ENCODE results near the gene LRP5. TPM values are rescaled to one million over a fixed set of nuclear protein-coding genes. Genes with fewer than 3 reads are reported as not detected.
A peak's percentile ranks its signal among the peaks of the same experiment; 100 is the strongest.

Gene LRP5
- polyA plus RNA-seq, 4 donors: 39.7 to 122 (median 78.4) TPM

DNA sequence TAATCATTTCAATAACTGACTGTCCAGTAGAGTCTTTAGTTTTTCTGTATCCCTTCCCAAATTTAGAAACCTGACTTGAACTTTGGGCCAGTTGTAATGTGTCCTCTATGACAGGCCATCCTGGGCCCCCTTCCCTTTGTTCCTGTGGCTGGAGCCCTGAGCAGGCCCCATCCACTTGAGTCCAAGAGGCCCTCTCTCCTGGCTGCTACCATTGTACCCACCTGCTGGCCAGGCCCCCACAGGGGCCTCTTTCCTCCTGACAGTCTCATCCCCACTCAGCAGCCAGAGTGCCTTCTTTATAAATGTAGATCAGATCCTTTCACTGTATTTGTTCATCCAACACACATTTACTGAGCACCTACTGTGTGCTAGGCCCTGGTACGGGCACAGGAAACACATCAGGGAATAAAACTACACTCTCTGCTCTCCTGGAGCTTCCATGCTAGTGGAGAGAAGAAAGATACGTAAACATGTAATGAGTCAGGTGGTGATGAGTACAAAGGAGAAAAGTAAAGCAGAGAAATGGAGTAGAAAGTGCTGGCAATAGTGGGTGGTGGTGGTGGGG is 2.7 kb upstream of the LRP5 start:
- Histone ChIP-seq H3K36me3 (ENCODE audit: control insufficient read depth in 3 of 3, insufficient read depth in 2 of 3, low read depth in 1 of 3, low read length in 3 of 3) (no peaks in the 10 kb centered on the region), H3K9me3 (ENCODE audit: control insufficient read depth in 2 of 2, insufficient read depth in 1 of 2, low read depth in 1 of 2, low read length in 1 of 2) (no peaks in the 10 kb centered on the region), H3K27me3 (ENCODE audit: control insufficient read depth in 3 of 3, insufficient read depth in 3 of 3, low read length in 3 of 3) (no peaks in the 10 kb centered on the region), H3K4me1 (ENCODE audit: control insufficient read depth in 3 of 3, insufficient read depth in 2 of 3, low read depth in 1 of 3, low read length in 2 of 3) (peaks cover 0 to 16% (median 0%) of the 10 kb centered on the region in 3 donors), H3K27ac (ENCODE audit: low read depth in 1 of 3, low read length in 2 of 3) (peak overlapping the region in 2 of 3 donors; percentile 6 to 65), H3K4me3 (ENCODE audit: low read depth in 1 of 3, low read length in 3 of 3) (no peak overlapping the region)
- FAIRE-seq (no peak), DNase-seq (peak in 1 of 2 donors; percentile 63)
- 78 to 88% (median 85%) methylated on average over 2 of the region's 2 CpGs for WGBS, 3 donors

DNA sequence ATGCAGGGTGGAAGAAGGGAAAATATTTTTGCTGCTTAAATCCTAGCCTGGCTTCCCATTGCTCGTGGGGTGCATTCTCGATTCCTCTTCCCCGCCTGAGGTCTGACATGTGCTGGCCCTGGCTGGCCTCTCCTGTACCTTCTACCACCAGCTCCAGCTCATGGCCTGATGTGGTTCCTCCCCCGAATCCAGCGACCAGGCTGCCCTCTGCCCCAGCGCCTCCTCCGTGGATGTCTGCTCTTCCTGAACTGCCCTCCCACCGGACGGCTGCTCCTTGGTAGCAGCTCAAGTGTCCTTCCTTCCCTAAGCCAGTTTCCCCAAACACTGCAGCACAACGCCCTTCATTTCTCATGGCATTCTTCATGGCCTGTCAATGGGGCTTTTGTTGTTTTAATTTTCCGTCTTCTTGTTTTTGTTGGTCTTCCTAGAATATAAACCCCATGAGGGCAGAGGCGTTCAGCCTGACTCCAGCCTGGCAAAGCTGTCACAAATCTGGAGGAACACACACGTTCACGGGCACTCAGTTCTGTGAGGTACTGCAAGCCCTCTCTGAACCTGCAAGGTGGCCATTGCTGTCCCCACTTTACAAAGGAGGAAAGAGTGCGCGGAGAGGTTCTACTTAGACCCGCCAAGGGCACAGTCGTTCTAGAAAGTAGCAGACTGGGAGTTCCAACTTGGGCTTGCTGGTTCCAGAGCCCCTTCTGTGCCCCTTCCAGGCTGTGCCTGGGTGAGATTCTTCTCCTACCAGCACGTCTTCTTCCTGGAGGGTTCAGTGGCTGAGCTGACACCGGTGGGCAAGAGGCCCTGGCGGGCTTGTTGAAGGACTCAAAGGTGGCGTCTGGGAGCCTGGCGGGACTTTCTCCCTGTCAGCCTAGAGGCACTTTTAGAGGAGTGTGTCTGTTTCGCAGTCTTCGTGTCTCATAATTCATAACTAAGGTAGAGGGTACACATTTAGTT is 953 bp upstream of the LRP5 start:
- Histone ChIP-seq H3K4me3 (ENCODE audit: low read depth in 1 of 3, low read length in 3 of 3) (peak overlapping the region in 2 of 3 donors; percentile 34 to 92), H3K36me3 (ENCODE audit: control insufficient read depth in 3 of 3, insufficient read depth in 2 of 3, low read depth in 1 of 3, low read length in 3 of 3) (peaks cover 0 to 4% (median 0%) of the 10 kb centered on the region in 3 donors), H3K4me1 (ENCODE audit: control insufficient read depth in 3 of 3, insufficient read depth in 2 of 3, low read depth in 1 of 3, low read length in 2 of 3) (peaks cover 0 to 30% (median 0%) of the 10 kb centered on the region in 3 donors), H3K9me3 (ENCODE audit: control insufficient read depth in 2 of 2, insufficient read depth in 1 of 2, low read depth in 1 of 2, low read length in 1 of 2) (no peaks in the 10 kb centered on the region), H3K27ac (ENCODE audit: low read depth in 1 of 3, low read length in 2 of 3) (peak overlapping the region; percentile 58 to 80 (median 59)), H3K27me3 (ENCODE audit: control insufficient read depth in 3 of 3, insufficient read depth in 3 of 3, low read length in 3 of 3) (no peaks in the 10 kb centered on the region)
- DNase-seq (no peak), FAIRE-seq (no peak)
- 80 to 87% (median 84%) methylated on average over 25 of the region's 25 CpGs for WGBS, 3 donors

DNA sequence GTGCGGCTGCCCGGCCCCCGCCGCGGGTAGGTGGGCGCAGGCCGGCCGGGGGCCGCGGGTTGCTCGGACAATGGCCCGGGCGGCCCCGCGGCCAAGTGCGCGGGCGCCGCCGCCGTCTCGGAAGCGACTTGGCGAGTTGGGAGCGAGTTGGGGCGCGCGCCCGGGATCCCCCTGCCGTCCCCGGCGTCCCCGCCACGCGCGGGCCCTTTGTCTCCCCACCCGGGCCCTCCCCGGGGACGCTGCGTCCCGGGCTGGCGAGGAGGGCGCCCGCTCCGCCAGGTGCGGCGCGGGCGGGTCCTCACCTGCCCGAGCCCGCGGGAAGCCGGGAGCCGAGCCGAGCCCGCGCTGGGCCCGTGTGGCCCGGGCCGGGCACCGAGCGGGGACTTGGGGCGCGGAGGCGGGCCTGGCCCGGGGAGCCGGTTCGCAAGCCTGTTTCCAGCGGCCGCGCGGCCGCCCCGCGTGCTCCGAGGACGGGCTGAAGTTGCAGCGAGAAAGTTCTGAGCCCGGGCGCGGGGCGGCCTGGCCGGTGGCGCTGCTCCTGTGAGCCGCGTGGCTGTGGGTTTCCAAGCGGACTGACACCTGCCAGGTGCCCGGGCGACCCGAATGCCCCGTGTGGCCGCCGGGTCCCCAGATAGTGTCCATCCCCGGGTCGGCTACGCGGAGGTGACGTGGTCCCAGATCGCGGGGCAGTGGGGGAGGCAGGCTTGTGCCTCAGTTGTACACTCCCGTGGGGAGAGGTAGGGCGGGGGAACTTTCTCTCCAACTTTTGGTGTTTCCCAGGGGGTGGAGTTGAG is 586 bp downstream of the LRP5 start:
- H3K36me3 ChIP-seq (ENCODE audit: control insufficient read depth in 3 of 3, insufficient read depth in 2 of 3, low read depth in 1 of 3, low read length in 3 of 3): peaks cover 0 to 17% (median 0%) of the 10 kb centered on the region in 3 donors
- peak overlapping the region; percentile 59 to 92 (median 78) for H3K4me3 ChIP-seq (ENCODE audit: low read depth in 1 of 3, low read length in 3 of 3)
- FAIRE-seq: no peak
- peak overlapping the region; percentile 92 to 96 (median 92) for H3K27ac ChIP-seq (ENCODE audit: low read depth in 1 of 3, low read length in 2 of 3)
- no peaks in the 10 kb centered on the region for H3K27me3 ChIP-seq (ENCODE audit: control insufficient read depth in 3 of 3, insufficient read depth in 3 of 3, low read length in 3 of 3)
- H3K9me3 ChIP-seq (ENCODE audit: control insufficient read depth in 2 of 2, insufficient read depth in 1 of 2, low read depth in 1 of 2, low read length in 1 of 2): no peaks in the 10 kb centered on the region
- peak in 1 of 2 donors; percentile 56 for DNase-seq
- WGBS, 3 donors: 1 to 2% (median 1%) methylated on average over 56 to 102 of the region's 102 CpGs
- peaks cover 0 to 41% (median 3%) of the 10 kb centered on the region in 3 donors for H3K4me1 ChIP-seq (ENCODE audit: control insufficient read depth in 3 of 3, insufficient read depth in 2 of 3, low read depth in 1 of 3, low read length in 2 of 3)

DNA sequence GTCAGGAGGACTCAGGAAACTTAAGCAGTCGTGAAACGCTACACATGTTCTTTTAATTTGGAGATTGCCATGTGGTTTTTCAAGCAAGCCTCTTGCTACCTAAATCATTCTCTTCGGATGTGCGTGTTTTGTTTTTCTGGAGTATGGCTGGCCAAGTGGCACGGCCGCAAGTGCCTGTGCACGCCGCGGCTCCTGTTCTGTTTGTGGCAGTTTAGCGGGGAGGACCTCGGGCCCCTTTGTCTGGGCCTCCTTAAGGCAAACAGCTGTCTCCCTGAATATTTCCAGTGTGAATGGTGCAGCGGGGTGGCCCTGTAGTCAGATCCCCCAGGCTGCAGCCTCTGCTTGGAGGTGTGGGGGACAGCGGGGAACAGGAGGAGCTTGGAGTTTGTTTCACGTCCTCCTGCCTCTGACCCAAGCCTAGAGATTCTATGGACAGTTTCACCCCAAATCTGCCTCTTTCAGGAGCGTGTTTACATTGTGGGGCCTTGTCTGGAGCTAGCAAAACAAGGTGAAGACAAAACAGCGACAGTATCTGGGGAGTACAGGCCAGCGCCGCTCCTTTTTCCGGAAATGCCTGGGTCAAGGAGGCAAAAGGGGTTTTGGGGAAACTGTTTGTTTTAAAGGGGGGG is 1.3 kb downstream of the LRP5 start:
- H3K9me3 ChIP-seq (ENCODE audit: control insufficient read depth in 2 of 2, insufficient read depth in 1 of 2, low read depth in 1 of 2, low read length in 1 of 2): no peaks in the 10 kb centered on the region
- H3K4me1 ChIP-seq (ENCODE audit: control insufficient read depth in 3 of 3, insufficient read depth in 2 of 3, low read depth in 1 of 3, low read length in 2 of 3): peaks cover 0 to 41% (median 3%) of the 10 kb centered on the region in 3 donors
- no peaks in the 10 kb centered on the region for H3K27me3 ChIP-seq (ENCODE audit: control insufficient read depth in 3 of 3, insufficient read depth in 3 of 3, low read length in 3 of 3)
- DNase-seq: peak; percentile 35 to 63
- FAIRE-seq: no peak
- H3K4me3 ChIP-seq (ENCODE audit: low read depth in 1 of 3, low read length in 3 of 3): peak overlapping the region; percentile 59 to 92 (median 78)
- peaks cover 0 to 19% (median 0%) of the 10 kb centered on the region in 3 donors for H3K36me3 ChIP-seq (ENCODE audit: control insufficient read depth in 3 of 3, insufficient read depth in 2 of 3, low read depth in 1 of 3, low read length in 3 of 3)
- WGBS, 3 donors: 14 to 20% (median 15%) methylated on average over 19 of the region's 19 CpGs
- H3K27ac ChIP-seq (ENCODE audit: low read depth in 1 of 3, low read length in 2 of 3): peak overlapping the region; percentile 92 to 96 (median 92)

DNA sequence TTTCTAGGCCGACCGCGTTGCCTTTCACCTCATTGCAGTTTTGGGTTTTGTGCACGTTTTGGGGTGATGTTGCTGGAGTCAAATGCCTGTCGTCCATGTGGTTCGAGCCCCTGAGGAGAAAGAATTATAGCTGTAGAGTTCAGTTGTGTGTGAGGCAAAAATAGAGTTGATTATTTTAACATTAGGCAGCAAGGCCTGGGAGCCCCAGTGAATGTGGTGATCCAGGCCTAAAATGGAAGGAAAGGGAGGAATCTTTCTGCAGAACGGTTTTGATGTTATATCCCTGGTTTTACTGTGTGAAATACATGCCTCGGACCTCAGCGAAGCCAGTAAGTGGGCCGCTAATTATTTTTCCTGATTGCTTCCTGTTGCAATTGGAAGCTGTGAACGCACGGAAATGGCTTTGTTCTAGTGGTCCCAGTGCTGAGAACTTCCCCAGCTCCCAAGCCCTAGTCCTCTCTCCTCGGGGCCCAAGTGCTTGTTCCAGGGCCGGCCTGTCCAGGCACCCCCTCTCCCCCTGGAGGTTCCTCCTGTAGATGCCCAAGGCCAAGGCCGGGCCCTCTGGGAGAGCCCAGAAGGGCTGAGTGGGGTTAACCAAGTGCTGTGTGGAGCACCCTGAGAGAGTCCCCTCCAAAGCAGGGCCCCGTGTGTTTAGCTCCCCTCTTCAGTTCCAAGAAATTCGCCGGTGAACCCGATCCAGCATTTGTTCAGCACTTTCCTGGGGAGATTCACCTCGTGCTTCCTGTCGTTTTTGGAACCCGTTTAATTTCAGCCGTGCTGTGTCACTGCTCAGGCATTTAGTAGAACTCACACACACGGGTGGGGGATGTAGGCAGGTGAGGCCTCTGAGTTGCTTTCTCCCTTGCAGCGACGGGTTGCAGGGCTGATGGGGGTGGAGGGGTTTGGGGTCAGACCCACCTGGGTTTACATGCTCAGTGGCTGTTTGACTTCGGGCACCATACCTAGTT is 2.1 kb downstream of the LRP5 start:
- Histone ChIP-seq H3K4me3 (ENCODE audit: low read depth in 1 of 3, low read length in 3 of 3) (peak overlapping the region in 2 of 3 donors; percentile 59 to 92), H3K9me3 (ENCODE audit: control insufficient read depth in 2 of 2, insufficient read depth in 1 of 2, low read depth in 1 of 2, low read length in 1 of 2) (no peaks in the 10 kb centered on the region), H3K27me3 (ENCODE audit: control insufficient read depth in 3 of 3, insufficient read depth in 3 of 3, low read length in 3 of 3) (no peaks in the 10 kb centered on the region), H3K36me3 (ENCODE audit: control insufficient read depth in 3 of 3, insufficient read depth in 2 of 3, low read depth in 1 of 3, low read length in 3 of 3) (peaks cover 0 to 19% (median 0%) of the 10 kb centered on the region in 3 donors), H3K27ac (ENCODE audit: low read depth in 1 of 3, low read length in 2 of 3) (peak overlapping the region; percentile 92 to 96 (median 92)), H3K4me1 (ENCODE audit: control insufficient read depth in 3 of 3, insufficient read depth in 2 of 3, low read depth in 1 of 3, low read length in 2 of 3) (peaks cover 0 to 40% (median 3%) of the 10 kb centered on the region in 3 donors)
- whole genome bisulfite sequencing, 3 donors: 10 to 29% (median 23%) methylated on average over 27 of the region's 27 CpGs
- FAIRE-seq (no peak), DNase-seq (peak in 1 of 2 donors; percentile 44)

DNA sequence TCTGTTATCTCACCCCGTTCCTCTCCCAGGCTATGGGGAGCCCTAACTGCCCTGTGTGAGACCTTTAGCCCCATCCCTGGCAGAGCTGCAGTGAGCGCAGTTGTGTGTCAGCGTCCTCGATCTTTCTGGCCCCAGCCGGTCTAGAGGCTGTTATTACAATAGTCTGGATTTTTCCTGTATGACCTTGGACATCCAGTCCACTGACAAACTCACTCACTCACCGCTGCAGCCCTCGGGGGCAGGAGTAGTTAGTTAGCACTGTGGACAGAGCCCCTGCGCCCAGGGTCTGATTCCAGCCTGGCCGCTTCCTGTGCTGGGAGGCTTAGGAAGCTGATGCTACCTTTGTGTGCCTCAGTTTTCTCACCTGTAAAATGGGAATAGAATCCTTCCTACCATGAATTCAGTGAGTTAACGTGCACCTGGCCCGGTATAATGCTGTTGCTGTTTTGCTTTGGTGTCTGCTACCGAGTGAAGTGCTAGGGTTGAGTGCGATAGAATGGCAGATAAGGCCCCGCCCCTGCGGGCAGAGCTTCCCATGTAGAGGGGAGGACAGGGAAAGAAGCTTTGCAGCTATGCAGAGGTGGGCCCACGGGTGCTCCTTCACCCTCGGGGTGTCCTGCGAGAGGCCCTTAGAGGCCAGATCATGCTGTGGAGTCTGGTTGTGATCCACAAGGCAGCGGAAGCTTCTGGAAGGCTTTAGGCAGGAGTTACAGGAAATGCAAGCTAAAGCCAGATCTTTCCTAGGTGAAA is 3.0 kb downstream of the LRP5 start:
- peak; percentile 87 to 90 for DNase-seq
- 24 to 57% (median 42%) methylated on average over 19 of the region's 19 CpGs for WGBS, 3 donors
- H3K9me3 ChIP-seq (ENCODE audit: control insufficient read depth in 2 of 2, insufficient read depth in 1 of 2, low read depth in 1 of 2, low read length in 1 of 2): no peaks in the 10 kb centered on the region
- peaks cover 0 to 36% (median 3%) of the 10 kb centered on the region in 3 donors for H3K4me1 ChIP-seq (ENCODE audit: control insufficient read depth in 3 of 3, insufficient read depth in 2 of 3, low read depth in 1 of 3, low read length in 2 of 3)
- H3K27ac ChIP-seq (ENCODE audit: low read depth in 1 of 3, low read length in 2 of 3): peak overlapping the region; percentile 92 to 96 (median 92)
- H3K36me3 ChIP-seq (ENCODE audit: control insufficient read depth in 3 of 3, insufficient read depth in 2 of 3, low read depth in 1 of 3, low read length in 3 of 3): peaks cover 0 to 23% (median 0%) of the 10 kb centered on the region in 3 donors
- H3K4me3 ChIP-seq (ENCODE audit: low read depth in 1 of 3, low read length in 3 of 3): peak overlapping the region in 2 of 3 donors; percentile 59 to 92
- no peak for FAIRE-seq
- H3K27me3 ChIP-seq (ENCODE audit: control insufficient read depth in 3 of 3, insufficient read depth in 3 of 3, low read length in 3 of 3): no peaks in the 10 kb centered on the region
